ENCODE measurements around the gene SRPX.

DNA sequence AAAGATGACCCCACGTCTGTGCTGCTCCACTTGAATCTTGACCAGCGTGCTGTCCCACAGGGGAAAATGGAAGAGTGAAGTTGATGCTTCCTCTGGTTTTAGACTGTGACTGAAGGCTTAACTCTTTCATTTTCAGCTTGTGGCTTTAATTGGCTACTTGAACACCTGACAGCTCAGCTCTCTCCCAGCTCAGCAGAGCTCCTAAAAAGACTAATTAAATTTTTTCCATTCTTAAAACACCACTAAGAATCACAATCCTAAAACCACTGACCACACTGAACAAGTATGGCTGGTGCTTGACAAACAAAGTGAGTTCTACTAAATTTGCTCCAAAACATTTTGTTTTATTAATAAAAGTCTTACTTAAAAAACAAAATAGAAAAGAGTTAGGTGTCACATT lies 71.7 kb downstream of the SRPX start:
- TF ChIP-seq, protein P1, sequence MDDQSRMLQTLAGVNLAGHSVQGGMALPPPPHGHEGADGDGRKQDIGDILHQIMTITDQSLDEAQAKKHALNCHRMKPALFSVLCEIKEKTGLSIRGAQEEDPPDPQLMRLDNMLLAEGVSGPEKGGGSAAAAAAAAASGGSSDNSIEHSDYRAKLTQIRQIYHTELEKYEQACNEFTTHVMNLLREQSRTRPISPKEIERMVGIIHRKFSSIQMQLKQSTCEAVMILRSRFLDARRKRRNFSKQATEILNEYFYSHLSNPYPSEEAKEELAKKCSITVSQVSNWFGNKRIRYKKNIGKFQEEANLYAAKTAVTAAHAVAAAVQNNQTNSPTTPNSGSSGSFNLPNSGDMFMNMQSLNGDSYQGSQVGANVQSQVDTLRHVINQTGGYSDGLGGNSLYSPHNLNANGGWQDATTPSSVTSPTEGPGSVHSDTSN (IDR thresholded peaks at IDR 0.05): no peak
- TF ChIP-seq, protein P2, sequence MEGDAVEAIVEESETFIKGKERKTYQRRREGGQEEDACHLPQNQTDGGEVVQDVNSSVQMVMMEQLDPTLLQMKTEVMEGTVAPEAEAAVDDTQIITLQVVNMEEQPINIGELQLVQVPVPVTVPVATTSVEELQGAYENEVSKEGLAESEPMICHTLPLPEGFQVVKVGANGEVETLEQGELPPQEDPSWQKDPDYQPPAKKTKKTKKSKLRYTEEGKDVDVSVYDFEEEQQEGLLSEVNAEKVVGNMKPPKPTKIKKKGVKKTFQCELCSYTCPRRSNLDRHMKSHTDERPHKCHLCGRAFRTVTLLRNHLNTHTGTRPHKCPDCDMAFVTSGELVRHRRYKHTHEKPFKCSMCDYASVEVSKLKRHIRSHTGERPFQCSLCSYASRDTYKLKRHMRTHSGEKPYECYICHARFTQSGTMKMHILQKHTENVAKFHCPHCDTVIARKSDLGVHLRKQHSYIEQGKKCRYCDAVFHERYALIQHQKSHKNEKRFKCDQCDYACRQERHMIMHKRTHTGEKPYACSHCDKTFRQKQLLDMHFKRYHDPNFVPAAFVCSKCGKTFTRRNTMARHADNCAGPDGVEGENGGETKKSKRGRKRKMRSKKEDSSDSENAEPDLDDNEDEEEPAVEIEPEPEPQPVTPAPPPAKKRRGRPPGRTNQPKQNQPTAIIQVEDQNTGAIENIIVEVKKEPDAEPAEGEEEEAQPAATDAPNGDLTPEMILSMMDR (IDR thresholded peaks at IDR 0.05): no peak
- TF ChIP-seq EHMT2 (IDR thresholded peaks at IDR 0.05; ENCODE audit: low read depth): no peak
- no peak for TF ChIP-seq CBX2 (IDR thresholded peaks at IDR 0.05; ENCODE audit: borderline replicate concordance, low read depth)

Measured in A549 (cell line).